ENCODE results near the gene OR10AG1.

Gene OR10AG1

GRCh38 chr11:55994525-55994924, 24.8 kb upstream of the OR10AG1 start, which contains the start of gene OR5F1:
OR5F1 (minus strand) TSS chr11:55994625; CDS start chr11:55994625, 0 bp downstream.
- Histone ChIP-seq H3K36me3 (ENCODE audit: control insufficient read depth, low read length) (no peaks in the 10 kb centered on the region), H3K9me2 (replicated peaks; ENCODE audit: control insufficient read depth, low read length) (no peaks in the 10 kb centered on the region), H4K20me1 (ENCODE audit: control insufficient read depth, insufficient read depth, low read depth, low read length) (no peaks in the 10 kb centered on the region), H3K9me3 (ENCODE audit: control insufficient read depth, insufficient read depth, low read length) (no peaks in the 10 kb centered on the region), H3K27me3 (ENCODE audit: control insufficient read depth, low read length) (no peaks in the 10 kb centered on the region), H3K4me1 (ENCODE audit: control insufficient read depth, low read length) (no peaks in the 10 kb centered on the region), H3K4me2 (ENCODE audit: low read length) (no peak within 1 kb of the TSS), H3K79me2 (ENCODE audit: control insufficient read depth, low read length) (no peaks in the 10 kb centered on the region), H3K4me3 (ENCODE audit: low read length) (no peak within 1 kb of the TSS), H3F3A (ENCODE audit: control insufficient read depth, insufficient read depth) (no peaks in the 10 kb centered on the region), H3K27ac (ENCODE audit: low read depth, low read length) (no peak within 1 kb of the TSS)
- TF ChIP-seq EZH2phosphoT487 (IDR thresholded peaks at IDR 0.05; ENCODE audit: borderline replicate concordance, low read length) = no peak
- no peak for TF ChIP-seq CTCF (IDR thresholded peaks at IDR 0.05; ENCODE audit: low read depth, low read length, poor library complexity, severe bottlenecking)

- Histone ChIP-seq H3K4me2 (ENCODE audit: low read length) (no peak overlapping the region), H3K4me1 (ENCODE audit: control insufficient read depth, low read length) (no peaks in the 10 kb centered on the region), H3K9me3 (ENCODE audit: control insufficient read depth, insufficient read depth, low read length) (no peaks in the 10 kb centered on the region), H3K27me3 (ENCODE audit: control insufficient read depth, low read length) (no peaks in the 10 kb centered on the region), H3K36me3 (ENCODE audit: control insufficient read depth, low read length) (no peaks in the 10 kb centered on the region), H3K4me3 (ENCODE audit: low read length) (no peak overlapping the region), H3K79me2 (ENCODE audit: control insufficient read depth, low read length) (no peaks in the 10 kb centered on the region), H3F3A (ENCODE audit: control insufficient read depth, insufficient read depth) (no peaks in the 10 kb centered on the region), H3K27ac (ENCODE audit: low read depth, low read length) (no peak overlapping the region), H3K9me2 (replicated peaks; ENCODE audit: control insufficient read depth, low read length) (no peaks in the 10 kb centered on the region), H4K20me1 (ENCODE audit: control insufficient read depth, insufficient read depth, low read depth, low read length) (no peaks in the 10 kb centered on the region)
- TF ChIP-seq EZH2phosphoT487 (IDR thresholded peaks at IDR 0.05; ENCODE audit: borderline replicate concordance, low read length) = no peak
- no peak for TF ChIP-seq CTCF (IDR thresholded peaks at IDR 0.05; ENCODE audit: low read depth, low read length, poor library complexity, severe bottlenecking)
Measured at GRCh38 chr11:55970935-55971334, 1.2 kb upstream of the OR10AG1 start.

GRCh38 chr11:55967914-55968313, 1.8 kb downstream of the OR10AG1 start:
- no peaks in the 10 kb centered on the region for H3K27me3 ChIP-seq (ENCODE audit: control insufficient read depth, low read length)
- no peaks in the 10 kb centered on the region for H3K36me3 ChIP-seq (ENCODE audit: control insufficient read depth, low read length)
- no peaks in the 10 kb centered on the region for H3K9me2 ChIP-seq (replicated peaks; ENCODE audit: control insufficient read depth, low read length)
- H3K4me1 ChIP-seq (ENCODE audit: control insufficient read depth, low read length) = no peaks in the 10 kb centered on the region
- no peaks in the 10 kb centered on the region for H3K9me3 ChIP-seq (ENCODE audit: control insufficient read depth, insufficient read depth, low read length)
- TF ChIP-seq CTCF (IDR thresholded peaks at IDR 0.05; ENCODE audit: low read depth, low read length, poor library complexity, severe bottlenecking) (no peak), EZH2phosphoT487 (IDR thresholded peaks at IDR 0.05; ENCODE audit: borderline replicate concordance, low read length) (no peak)
- H3K27ac ChIP-seq (ENCODE audit: low read depth, low read length) = no peak overlapping the region
- H4K20me1 ChIP-seq (ENCODE audit: control insufficient read depth, insufficient read depth, low read depth, low read length) = no peaks in the 10 kb centered on the region
- H3K4me2 ChIP-seq (ENCODE audit: low read length) = no peak overlapping the region
- no peaks in the 10 kb centered on the region for H3F3A ChIP-seq (ENCODE audit: control insufficient read depth, insufficient read depth)
- H3K4me3 ChIP-seq (ENCODE audit: low read length) = no peak overlapping the region
- H3K79me2 ChIP-seq (ENCODE audit: control insufficient read depth, low read length) = no peaks in the 10 kb centered on the region
